ENCODE results near the gene ZWILCH. TPM values are rescaled to one million over a fixed set of nuclear protein-coding genes. Genes with fewer than 3 reads are reported as not detected.

ZWILCH gene
- total RNA-seq, 4 donors from 2014 or later: 2.3 to 4.9 (median 3.6) TPM

GRCh38 chr15:66558271-66558670 is 53.1 kb downstream of the ZWILCH start:
- H3K4me3 ChIP-seq (ENCODE audit: low read depth, poor library complexity, severe bottlenecking): no peak overlapping the region
- TF ChIP-seq POLR2A (IDR thresholded peaks at IDR 0.05): no peak
- no peak for TF ChIP-seq CTCF (IDR thresholded peaks at IDR 0.05)
- no peak for DNase-seq (ENCODE audit: low spot score in 2 of 2)
- 92 to 96% methylated on average over 6 of the region's 6 CpGs for WGBS, 2 donors
- intact Hi-C loops (cut with DNase I; ENCODE audit: low total_unique reads): no loop called here

- DNase-seq (ENCODE audit: low spot score in 2 of 2): no peak
- no peak overlapping the region for H3K4me3 ChIP-seq (ENCODE audit: low read depth, poor library complexity, severe bottlenecking)
- intact Hi-C loops (cut with DNase I; ENCODE audit: low total_unique reads): no loop called here
- TF ChIP-seq POLR2A (IDR thresholded peaks at IDR 0.05) (no peak), CTCF (IDR thresholded peaks at IDR 0.05) (no peak)
- 94 to 95% methylated on average over 17 to 18 of the region's 18 CpGs for WGBS, 2 donors
These were observed 55.9 kb downstream of the ZWILCH start for GRCh38 chr15:66560856-66561525.

GRCh38 chr15:66563126-66563525 is 58.0 kb downstream of the ZWILCH start:
- no peak for DNase-seq (ENCODE audit: low spot score in 2 of 2)
- intact Hi-C loops (cut with DNase I; ENCODE audit: low total_unique reads): no loop called here
- TF ChIP-seq CTCF (IDR thresholded peaks at IDR 0.05) (no peak), POLR2A (IDR thresholded peaks at IDR 0.05) (no peak)
- 89 to 90% methylated on average over 4 of the region's 4 CpGs for WGBS, 2 donors
- no peak overlapping the region for H3K4me3 ChIP-seq (ENCODE audit: low read depth, poor library complexity, severe bottlenecking)

- DNase-seq (ENCODE audit: low spot score in 2 of 2): no peak
- H3K4me3 ChIP-seq (ENCODE audit: low read depth, poor library complexity, severe bottlenecking): no peak overlapping the region
- intact Hi-C loops (cut with DNase I; ENCODE audit: low total_unique reads): no loop called here
- no peak for TF ChIP-seq POLR2A (IDR thresholded peaks at IDR 0.05)
- TF ChIP-seq CTCF (IDR thresholded peaks at IDR 0.05): no peak
- WGBS, 2 donors: 93 to 94% methylated on average over 12 of the region's 13 CpGs
These were observed 58.5 kb downstream of the ZWILCH start for GRCh38 chr15:66563566-66564110.

GRCh38 chr15:66564136-66565041 is 59.3 kb downstream of the ZWILCH start:
- H3K4me3 ChIP-seq (ENCODE audit: low read depth, poor library complexity, severe bottlenecking): no peak overlapping the region
- WGBS, 2 donors: 61 to 66% methylated on average over 18 of the region's 18 CpGs
- DNase-seq (ENCODE audit: low spot score in 2 of 2): peak in 1 of 2 donors; percentile 60
- TF ChIP-seq POLR2A (IDR thresholded peaks at IDR 0.05): no peak
- TF ChIP-seq CTCF (IDR thresholded peaks at IDR 0.05): no peak
- intact Hi-C loops (cut with DNase I; ENCODE audit: low total_unique reads): no loop called here
